ENCODE data around the gene LRPPRC. TPM values are rescaled to one million over a fixed set of nuclear protein-coding genes. Genes with fewer than 3 reads are reported as not detected.
A peak's percentile ranks its signal among the peaks of the same experiment; 100 is the strongest.

Gene LRPPRC
- total RNA-seq, 1 donor from 2014 or later = 131 TPM

DNA sequence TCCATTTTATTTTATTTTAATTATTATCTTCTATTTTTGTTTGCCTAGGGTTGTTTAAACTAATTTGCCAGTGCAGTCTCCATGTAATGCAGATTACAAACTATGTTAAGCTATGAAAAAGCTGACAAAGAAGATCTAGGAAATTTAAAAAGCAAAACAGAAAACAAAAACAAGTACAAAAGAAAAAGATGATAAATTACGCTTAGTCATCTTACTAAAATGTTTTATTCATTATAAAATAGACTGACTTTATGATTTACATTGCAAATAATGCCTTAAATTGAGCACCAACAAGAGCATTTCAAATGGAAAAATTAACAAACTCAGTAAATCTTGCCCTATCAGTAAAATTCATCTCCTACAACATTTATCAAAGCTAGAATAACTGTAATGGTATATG lies 52.9 kb downstream of the LRPPRC start:
- Mint-ChIP-seq H3K27me3 (ENCODE audit: low read depth) (no peaks in the 10 kb centered on the region), H3K4me1 (no peaks in the 10 kb centered on the region), H3K36me3 (ENCODE audit: low read depth) (peaks cover 14% of the 10 kb centered on the region), H3K27ac (ENCODE audit: unreplicated experiment) (no peak overlapping the region), H3K4me3 (no peak overlapping the region), H3K9me3 (no peaks in the 10 kb centered on the region)
- TF ChIP-seq CTCF (conservative IDR thresholded peaks at IDR 0.05) = no peak
- DNase-seq (ENCODE audit: low read depth, low spot score) = no peak

DNA sequence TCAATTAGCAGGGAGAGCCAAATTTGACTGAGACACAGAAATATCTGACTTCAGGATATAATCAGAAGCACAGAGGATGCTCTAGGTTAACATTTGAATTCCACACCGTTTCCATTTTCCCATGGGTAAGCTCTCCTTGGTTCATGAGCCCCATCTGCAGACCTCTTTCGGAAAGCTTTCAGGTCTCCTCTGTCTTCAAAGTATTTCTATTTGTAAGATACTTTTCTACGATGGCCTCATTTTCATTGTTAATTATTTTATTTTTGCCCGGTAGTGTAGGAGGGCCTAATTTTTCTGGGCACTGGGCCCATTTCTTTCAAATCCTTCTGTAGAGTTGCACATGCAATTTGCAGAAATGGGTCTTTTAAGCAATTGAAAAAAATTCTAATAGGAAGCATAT lies 53.8 kb downstream of the LRPPRC start:
- no peak for DNase-seq (ENCODE audit: low read depth, low spot score)
- Mint-ChIP-seq H3K27me3 (ENCODE audit: low read depth) (no peaks in the 10 kb centered on the region), H3K4me1 (no peaks in the 10 kb centered on the region), H3K36me3 (ENCODE audit: low read depth) (peaks cover 12% of the 10 kb centered on the region), H3K9me3 (no peaks in the 10 kb centered on the region), H3K4me3 (no peak overlapping the region), H3K27ac (ENCODE audit: unreplicated experiment) (no peak overlapping the region)
- no peak for TF ChIP-seq CTCF (conservative IDR thresholded peaks at IDR 0.05)

- H3K4me1 Mint-ChIP-seq = no peaks in the 10 kb centered on the region
- no peaks in the 10 kb centered on the region for H3K27me3 Mint-ChIP-seq (ENCODE audit: low read depth)
- DNase-seq (ENCODE audit: low read depth, low spot score) = no peak
- H3K36me3 Mint-ChIP-seq (ENCODE audit: low read depth) = peaks cover 12% of the 10 kb centered on the region
- no peak overlapping the region for H3K27ac Mint-ChIP-seq (ENCODE audit: unreplicated experiment)
- H3K9me3 Mint-ChIP-seq = no peaks in the 10 kb centered on the region
- H3K4me3 Mint-ChIP-seq = no peak overlapping the region
- no peak for TF ChIP-seq CTCF (conservative IDR thresholded peaks at IDR 0.05)
Measured at GRCh38 chr2:43941359-43941758, 54.4 kb downstream of the LRPPRC start.

DNA sequence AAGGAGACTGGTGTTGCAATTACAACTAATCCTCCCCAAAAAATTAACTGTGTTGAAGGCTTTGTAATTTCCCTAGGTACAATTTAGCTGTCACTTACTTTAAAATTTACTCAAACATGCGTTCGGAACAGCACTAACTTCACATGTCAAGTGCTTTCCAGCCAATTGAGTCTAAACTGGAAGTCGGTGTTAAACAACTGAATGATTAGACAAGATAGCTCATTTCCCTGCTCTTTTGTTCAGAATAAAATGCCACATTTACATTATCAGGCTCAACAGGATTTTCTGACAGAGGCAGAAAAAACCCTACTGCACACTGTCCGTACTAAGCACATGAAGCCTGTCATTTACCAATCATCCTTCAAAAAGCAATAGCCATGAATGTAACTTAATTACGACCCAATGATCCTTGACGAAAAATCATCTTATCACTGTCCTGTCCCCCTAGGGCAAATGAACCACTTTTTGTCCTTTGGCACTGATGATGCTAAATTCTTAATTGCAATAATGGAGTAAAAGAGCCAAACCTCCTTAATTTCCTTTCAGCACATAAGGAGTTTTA lies 56.0 kb downstream of the LRPPRC start:
- Mint-ChIP-seq H3K4me3 (no peak overlapping the region), H3K27ac (ENCODE audit: unreplicated experiment) (peak overlapping the region; percentile 14), H3K9me3 (no peaks in the 10 kb centered on the region), H3K4me1 (no peaks in the 10 kb centered on the region), H3K36me3 (ENCODE audit: low read depth) (peaks cover 9% of the 10 kb centered on the region), H3K27me3 (ENCODE audit: low read depth) (no peaks in the 10 kb centered on the region)
- TF ChIP-seq CTCF (conservative IDR thresholded peaks at IDR 0.05) = no peak
- DNase-seq (ENCODE audit: low read depth, low spot score) = no peak

GRCh38 chr2:43937269-43937820 lies 58.4 kb downstream of the LRPPRC start:
- Mint-ChIP-seq H3K4me3 (no peak overlapping the region), H3K27me3 (ENCODE audit: low read depth) (no peaks in the 10 kb centered on the region), H3K36me3 (ENCODE audit: low read depth) (peaks cover 13% of the 10 kb centered on the region), H3K9me3 (no peaks in the 10 kb centered on the region), H3K4me1 (no peaks in the 10 kb centered on the region), H3K27ac (ENCODE audit: unreplicated experiment) (no peak overlapping the region)
- no peak for TF ChIP-seq CTCF (conservative IDR thresholded peaks at IDR 0.05)
- no peak for DNase-seq (ENCODE audit: low read depth, low spot score)
